ENCODE measurements around the gene KRT84.
"Not testable (repeated sequence)": the region's sequence is repeated elsewhere in the genome, so short reads cannot be mapped to it uniquely, and the experiment has no call there.

The KRT84 gene

DNA sequence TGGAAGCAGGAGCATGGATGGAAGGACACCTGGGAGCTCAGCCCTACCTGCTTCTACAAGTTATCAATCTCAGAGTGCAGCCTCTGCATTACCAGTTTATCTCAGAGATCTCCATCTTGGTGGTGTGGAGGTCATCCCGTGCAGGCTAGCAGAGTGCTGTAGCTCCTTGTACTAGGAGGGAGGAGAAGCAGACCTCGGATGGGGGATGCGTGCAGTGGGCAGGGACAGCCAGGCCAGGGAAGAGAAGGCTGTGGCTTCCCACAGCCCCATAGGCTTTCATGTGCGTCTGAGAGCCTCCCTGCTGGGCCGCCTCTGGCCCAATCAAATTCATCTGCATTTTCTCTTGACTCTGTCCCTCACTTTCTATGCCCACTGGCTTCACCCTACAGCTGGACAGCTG is 29.5 kb upstream of the KRT84 start:
- Histone ChIP-seq H2AFZ (ENCODE audit: low read depth) (no peak overlapping the region), H3K9ac (no peak overlapping the region), H3K27me3 (ENCODE audit: insufficient read depth, low read depth) (peaks cover 5% of the 10 kb centered on the region; the same call in 1 of the 2 replicates), H3K79me2 (ENCODE audit: insufficient read depth, low read depth) (no peaks in the 10 kb centered on the region), H3K4me2 (no peak overlapping the region), H4K20me1 (ENCODE audit: insufficient read depth) (no peaks in the 10 kb centered on the region), H3K4me3 (IDR thresholded peaks at IDR 0.05; ENCODE audit: insufficient read depth, low read depth, low read length) (no peak overlapping the region), H3K36me3 (ENCODE audit: insufficient read depth) (no peaks in the 10 kb centered on the region), H3K4me1 (ENCODE audit: low read depth, poor library complexity, severe bottlenecking) (no peaks in the 10 kb centered on the region), H3K27ac (no peak overlapping the region)
- TF ChIP-seq, protein P1, sequence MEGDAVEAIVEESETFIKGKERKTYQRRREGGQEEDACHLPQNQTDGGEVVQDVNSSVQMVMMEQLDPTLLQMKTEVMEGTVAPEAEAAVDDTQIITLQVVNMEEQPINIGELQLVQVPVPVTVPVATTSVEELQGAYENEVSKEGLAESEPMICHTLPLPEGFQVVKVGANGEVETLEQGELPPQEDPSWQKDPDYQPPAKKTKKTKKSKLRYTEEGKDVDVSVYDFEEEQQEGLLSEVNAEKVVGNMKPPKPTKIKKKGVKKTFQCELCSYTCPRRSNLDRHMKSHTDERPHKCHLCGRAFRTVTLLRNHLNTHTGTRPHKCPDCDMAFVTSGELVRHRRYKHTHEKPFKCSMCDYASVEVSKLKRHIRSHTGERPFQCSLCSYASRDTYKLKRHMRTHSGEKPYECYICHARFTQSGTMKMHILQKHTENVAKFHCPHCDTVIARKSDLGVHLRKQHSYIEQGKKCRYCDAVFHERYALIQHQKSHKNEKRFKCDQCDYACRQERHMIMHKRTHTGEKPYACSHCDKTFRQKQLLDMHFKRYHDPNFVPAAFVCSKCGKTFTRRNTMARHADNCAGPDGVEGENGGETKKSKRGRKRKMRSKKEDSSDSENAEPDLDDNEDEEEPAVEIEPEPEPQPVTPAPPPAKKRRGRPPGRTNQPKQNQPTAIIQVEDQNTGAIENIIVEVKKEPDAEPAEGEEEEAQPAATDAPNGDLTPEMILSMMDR (conservative IDR thresholded peaks at IDR 0.05; ENCODE audit: low read depth, low read length) = no peak

DNA sequence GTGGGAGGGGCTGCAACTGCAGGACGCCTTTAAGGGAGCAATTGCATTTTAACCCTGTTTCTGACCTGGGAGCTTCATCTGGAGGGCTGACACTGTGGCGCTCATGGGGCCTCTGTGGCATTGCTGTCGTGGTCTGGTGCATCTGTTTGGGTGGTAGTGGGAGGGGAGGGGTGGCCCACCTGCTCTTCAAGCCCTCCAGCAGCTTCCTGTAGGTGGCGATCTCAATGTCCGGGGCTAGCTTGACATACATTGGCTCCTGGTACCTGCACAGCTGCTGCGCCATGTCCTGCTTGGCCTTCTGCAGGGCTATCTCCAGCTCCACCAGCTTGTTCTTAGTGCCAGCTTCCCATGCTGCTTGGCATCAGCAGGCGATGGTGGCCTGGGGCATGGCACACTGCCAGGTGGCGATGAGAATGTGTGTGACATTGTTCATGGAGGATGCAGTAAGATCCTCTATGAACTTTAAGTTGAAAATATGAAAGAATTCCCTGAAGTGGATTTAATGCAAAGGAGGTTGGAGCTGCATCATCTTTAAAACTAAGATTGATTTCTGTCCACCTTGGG is 28.4 kb upstream of the KRT84 start:
- Histone ChIP-seq H3K9ac (no peak overlapping the region), H3K4me2 (no peak overlapping the region), H3K27me3 (ENCODE audit: insufficient read depth, low read depth) (peaks cover 5% of the 10 kb centered on the region; the same call in 1 of the 2 replicates), H4K20me1 (ENCODE audit: insufficient read depth) (no peaks in the 10 kb centered on the region), H3K4me1 (ENCODE audit: low read depth, poor library complexity, severe bottlenecking) (no peaks in the 10 kb centered on the region), H2AFZ (ENCODE audit: low read depth) (no peak overlapping the region), H3K36me3 (ENCODE audit: insufficient read depth) (no peaks in the 10 kb centered on the region), H3K79me2 (ENCODE audit: insufficient read depth, low read depth) (no peaks in the 10 kb centered on the region), H3K4me3 (IDR thresholded peaks at IDR 0.05; ENCODE audit: insufficient read depth, low read depth, low read length) (no peak overlapping the region), H3K27ac (no peak overlapping the region)
- TF ChIP-seq, protein P1 (conservative IDR thresholded peaks at IDR 0.05; ENCODE audit: low read depth, low read length) = no peak

DNA sequence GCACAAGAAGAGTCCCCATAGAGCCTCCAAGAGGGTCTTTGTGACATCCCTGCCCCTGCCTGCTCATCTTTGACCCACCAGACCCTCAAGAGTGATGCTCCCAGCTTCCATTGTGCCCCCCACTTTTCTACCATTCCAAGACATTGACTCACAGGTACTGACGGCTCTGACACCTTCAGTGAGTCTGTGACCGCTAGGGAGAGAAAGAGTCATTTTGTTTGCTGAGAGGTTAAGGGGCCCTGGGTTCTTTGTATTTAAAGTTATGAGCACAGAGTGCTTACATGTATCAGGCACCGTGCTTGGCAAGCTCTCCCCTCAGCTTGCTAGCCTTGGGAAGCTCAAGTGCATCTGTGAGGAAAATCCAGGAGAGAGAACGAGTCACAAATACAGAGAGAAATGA is 27.8 kb upstream of the KRT84 start:
- H2AFZ ChIP-seq (ENCODE audit: low read depth) = no peak overlapping the region

DNA sequence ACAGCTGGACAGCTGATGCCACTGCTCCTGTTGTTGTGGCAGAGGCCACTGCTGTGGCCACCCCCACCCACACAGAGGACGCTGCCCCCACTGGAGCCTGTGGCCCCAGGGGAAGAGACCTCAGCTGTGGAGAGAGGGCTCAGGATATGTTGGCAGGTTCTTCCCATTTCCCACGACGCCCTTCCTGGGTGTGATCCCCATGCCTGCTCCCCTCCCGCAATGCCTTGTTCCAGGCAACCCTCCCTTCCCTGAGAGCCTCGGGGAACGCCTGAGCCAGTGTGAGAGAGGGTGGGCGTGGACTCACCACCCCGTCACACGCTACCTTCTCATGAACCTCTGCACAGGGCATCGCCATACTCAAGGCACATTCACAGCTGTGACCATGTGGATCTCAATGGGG is 26.4 kb upstream of the KRT84 start:
- Histone ChIP-seq H3K79me2 (ENCODE audit: insufficient read depth, low read depth) (no peaks in the 10 kb centered on the region), H2AFZ (ENCODE audit: low read depth) (no peak overlapping the region), H4K20me1 (ENCODE audit: insufficient read depth) (no peaks in the 10 kb centered on the region), H3K27ac (no peak overlapping the region), H3K27me3 (ENCODE audit: insufficient read depth, low read depth) (peaks cover 19% of the 10 kb centered on the region; the same call in 1 of the 2 replicates), H3K36me3 (ENCODE audit: insufficient read depth) (no peaks in the 10 kb centered on the region), H3K4me1 (ENCODE audit: low read depth, poor library complexity, severe bottlenecking) (no peaks in the 10 kb centered on the region), H3K4me2 (no peak overlapping the region), H3K4me3 (IDR thresholded peaks at IDR 0.05; ENCODE audit: insufficient read depth, low read depth, low read length) (no peak overlapping the region), H3K9ac (no peak overlapping the region)
- TF ChIP-seq, protein P1 (conservative IDR thresholded peaks at IDR 0.05; ENCODE audit: low read depth, low read length) = no peak

More for the DNA sequence above, 27.8 kb upstream of the KRT84 start:
- Histone ChIP-seq H3K4me2 (no peak overlapping the region), H4K20me1 (ENCODE audit: insufficient read depth) (no peaks in the 10 kb centered on the region), H3K27me3 (ENCODE audit: insufficient read depth, low read depth) (peaks cover 10% of the 10 kb centered on the region; the same call in 1 of the 2 replicates), H3K36me3 (ENCODE audit: insufficient read depth) (no peaks in the 10 kb centered on the region), H3K79me2 (ENCODE audit: insufficient read depth, low read depth) (no peaks in the 10 kb centered on the region), H3K9ac (no peak overlapping the region), H3K27ac (no peak overlapping the region), H3K4me3 (IDR thresholded peaks at IDR 0.05; ENCODE audit: insufficient read depth, low read depth, low read length) (no peak overlapping the region), H3K4me1 (ENCODE audit: low read depth, poor library complexity, severe bottlenecking) (no peaks in the 10 kb centered on the region)
- TF ChIP-seq, protein P1 (conservative IDR thresholded peaks at IDR 0.05; ENCODE audit: low read depth, low read length) = no peak

DNA sequence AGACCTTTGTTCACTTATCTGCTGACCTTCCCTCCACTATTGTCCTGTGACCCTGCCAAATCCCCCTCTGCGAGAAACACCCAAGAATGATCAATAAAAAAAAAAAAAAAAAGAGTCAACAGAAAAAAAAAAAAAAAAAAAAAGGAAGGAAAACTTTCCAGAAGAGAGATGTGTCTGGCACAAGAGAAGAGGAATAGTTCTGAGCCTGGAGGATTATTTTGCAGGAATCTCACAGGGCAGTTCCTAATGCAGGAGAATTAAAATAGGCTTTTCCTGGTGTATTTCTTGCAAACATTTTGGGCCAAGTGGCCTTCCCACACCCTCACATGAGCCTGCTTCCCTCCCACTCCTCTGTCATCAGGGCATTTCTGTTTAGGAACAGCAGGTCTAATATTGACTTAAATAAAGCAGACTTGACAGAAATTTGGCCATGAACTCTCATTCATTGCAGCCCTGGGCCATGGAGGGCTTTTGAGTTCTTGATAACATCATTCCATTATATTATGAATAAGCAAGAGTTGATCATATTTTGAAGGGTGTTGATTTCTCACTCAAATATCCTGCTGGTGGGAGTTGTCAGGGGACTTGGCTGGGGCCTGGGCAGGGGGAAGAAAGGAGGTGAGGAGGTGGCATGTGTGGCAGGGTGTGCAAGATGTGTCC is 25.3 kb upstream of the KRT84 start:
- not testable (repeated sequence) for H2AFZ ChIP-seq (ENCODE audit: low read depth); H3K36me3 ChIP-seq (ENCODE audit: insufficient read depth); H4K20me1 ChIP-seq (ENCODE audit: insufficient read depth); H3K9ac ChIP-seq; H3K27ac ChIP-seq; H3K4me2 ChIP-seq; H3K4me1 ChIP-seq (ENCODE audit: low read depth, poor library complexity, severe bottlenecking); H3K79me2 ChIP-seq (ENCODE audit: insufficient read depth, low read depth); H3K4me3 ChIP-seq (IDR thresholded peaks at IDR 0.05; ENCODE audit: insufficient read depth, low read depth, low read length)
- H3K27me3 ChIP-seq (ENCODE audit: insufficient read depth, low read depth) = peaks cover 25% of the 10 kb centered on the region; the same call in 1 of the 2 replicates
